Neural cell (in vitro differentiated cells): ENCODE data around the gene VWA1. TPM values are rescaled to one million over a fixed set of nuclear protein-coding genes. Genes with fewer than 3 reads are reported as not detected.

ENCODE experiments used
- H2AFZ ChIP-seq: fragments of 200-600, 300-800 bp; sonication (generic), shearing (Covaris generic); 2 replicates; pipeline ENCODE4 v1.6.0; 2014; ENCODE audit warnings: low read depth, mild to moderate bottlenecking, antibody characterized with exemption, low read length, moderate library complexity
- H3F3A ChIP-seq: fragments of 200-600 bp; shearing (Covaris generic); 2 replicates; pipeline ENCODE4 v1.6.1; 2016; ENCODE audit warnings: mild to moderate bottlenecking, moderate library complexity, mixed read lengths, antibody characterized with exemption, low read length; ENCODE audit not compliant: insufficient read depth, poor library complexity, severe bottlenecking
- H3K27ac ChIP-seq: fragments of 200-600, 300-800 bp; sonication (generic), shearing (Covaris generic); 2 replicates; pipeline ENCODE4 v1.5.1; 2014; ENCODE audit warnings: mild to moderate bottlenecking, low read length, moderate library complexity
- H3K27me3 ChIP-seq: fragments of 300-800, 200-600 bp; sonication (generic), shearing (Covaris generic); 2 replicates; pipeline ENCODE4 v1.6.0; 2014; ENCODE audit warnings: mild to moderate bottlenecking, low read depth, low read length, moderate library complexity; ENCODE audit not compliant: insufficient read depth
- H3K36me3 ChIP-seq: fragments of 300-800, 200-600 bp; sonication (generic), shearing (Covaris generic); 2 replicates; pipeline ENCODE4 v1.5.1; 2014; ENCODE audit warnings: mild to moderate bottlenecking, antibody characterized with exemption, low read length, moderate library complexity; ENCODE audit not compliant: insufficient read depth
- H3K4me2 ChIP-seq: fragments of 300-800, 200-600 bp; sonication (generic), shearing (Covaris generic); 2 replicates; pipeline ENCODE4 v1.6.0; 2014; ENCODE audit warnings: mild to moderate bottlenecking, low read length
- H3K4me3 ChIP-seq: fragments of 300-800, 200-600 bp; sonication (generic), shearing (Covaris generic); 2 replicates; pipeline ENCODE4 v1.5.1; 2014; ENCODE audit warnings: mild to moderate bottlenecking, low read length, moderate library complexity
- H3K79me2 ChIP-seq: fragments of 200-600 bp; shearing (Covaris generic); replicated peaks from 2 replicates; pipeline ENCODE4 v1.6.0; 2014; ENCODE audit warnings: mild to moderate bottlenecking, low read length, moderate library complexity; ENCODE audit not compliant: insufficient read depth
- H3K9ac ChIP-seq: fragments of 300-800, 200-600 bp; sonication (generic), shearing (Covaris generic); 2 replicates; pipeline ENCODE4 v1.6.1; 2016; ENCODE audit warnings: mild to moderate bottlenecking, low read length, mixed read lengths
- H3K9me2 ChIP-seq: fragments of 200-600 bp; shearing (Covaris generic); 2 replicates; pipeline ENCODE4 v1.6.1; 2016; ENCODE audit warnings: mild to moderate bottlenecking, low read length, mixed read lengths; ENCODE audit not compliant: insufficient read depth
- H3K9me3 ChIP-seq: fragments of 200-600, 300-800 bp; sonication (generic), shearing (Covaris generic); 2 replicates; pipeline ENCODE4 v1.6.1; 2016; ENCODE audit warnings: mild to moderate bottlenecking, mixed run types, low read length, moderate library complexity, mixed read lengths
- H4K20me1 ChIP-seq: fragments of 200-600 bp; shearing (Covaris generic); 2 replicates; pipeline ENCODE4 v1.6.1; 2016; ENCODE audit warnings: mild to moderate bottlenecking, mixed run types; ENCODE audit not compliant: insufficient read depth
- CTCF ChIP-seq: fragments of 450-650 bp; IDR thresholded peaks from 2 replicates; pipeline ENCODE4 v1.5.1; 2014; ENCODE audit warnings: antibody characterized with exemption, mild to moderate bottlenecking, moderate library complexity; ENCODE audit not compliant: poor library complexity, severe bottlenecking
- EP300 ChIP-seq: fragments of 450-650 bp; conservative IDR thresholded peaks from 2 replicates; pipeline ENCODE4 v1.6.1; 2014; ENCODE audit warnings: antibody characterized with exemption, mild to moderate bottlenecking, moderate library complexity; ENCODE audit not compliant: poor library complexity, severe bottlenecking
- EZH2 ChIP-seq: fragments of 200-600, 300-800 bp; shearing (Covaris generic), sonication (generic); IDR thresholded peaks from 2 replicates; pipeline ENCODE4 v1.6.1; 2014; ENCODE audit warnings: antibody characterized with exemption, low read length, borderline replicate concordance, mild to moderate bottlenecking; ENCODE audit not compliant: insufficient read depth, poor library complexity, severe bottlenecking
- MXI1 ChIP-seq: fragments of 450-650 bp; conservative IDR thresholded peaks from 2 replicates; pipeline ENCODE4 v1.6.1; 2014; ENCODE audit warnings: antibody characterized with exemption, mild to moderate bottlenecking; ENCODE audit not compliant: poor library complexity, severe bottlenecking
- POLR2AphosphoS5 ChIP-seq: IDR thresholded peaks from 2 replicates; pipeline ENCODE4 v1.6.1; 2012
- RAD21 ChIP-seq: fragments of 450-650 bp; conservative IDR thresholded peaks from 2 replicates; pipeline ENCODE4 v1.6.1; 2014; ENCODE audit warnings: antibody characterized with exemption, mild to moderate bottlenecking, moderate library complexity
- REST ChIP-seq: IDR thresholded peaks from 2 replicates; pipeline ENCODE4 v1.6.1; 2012; ENCODE audit warnings: borderline replicate concordance
- SMC3 ChIP-seq: fragments of 450-650 bp; conservative IDR thresholded peaks from 2 replicates; pipeline ENCODE4 v1.6.1; 2014; ENCODE audit warnings: antibody characterized with exemption, mild to moderate bottlenecking, moderate library complexity; ENCODE audit not compliant: poor library complexity
- TAF1 ChIP-seq: IDR thresholded peaks from 2 replicates; pipeline ENCODE4 v1.6.1; 2012; ENCODE audit warnings: low read depth
- polyA plus RNA-seq: library from polyadenylated mRNA; depleted of rRNA; stranded (reverse); fragments of >200 nt; gene quantifications from 2 replicates; pipeline ENCODE4 v1.2.3, GENCODE V29; 2014

VWA1 gene
- polyA plus RNA-seq, 1 donor from 2014 or later = 0.88 TPM

- Histone ChIP-seq H3F3A (no peaks in the 10 kb centered on the region), H3K9me2 (no peaks in the 10 kb centered on the region), H3K9ac (no peak overlapping the region), H3K27me3 (no peaks in the 10 kb centered on the region), H3K27ac (no peak overlapping the region), H2AFZ (no peak overlapping the region), H3K36me3 (no peaks in the 10 kb centered on the region), H3K4me2 (no peak overlapping the region), H3K9me3 (no peaks in the 10 kb centered on the region), H3K4me3 (no peak overlapping the region), H3K79me2 (no peaks in the 10 kb centered on the region), H4K20me1 (no peaks in the 10 kb centered on the region)
- no peak for TF ChIP-seq SMC3
- TF ChIP-seq RAD21 = no peak
- TF ChIP-seq TAF1 = no peak
- TF ChIP-seq EP300 = no peak
- TF ChIP-seq CTCF = no peak
- TF ChIP-seq REST = no peak
- TF ChIP-seq EZH2 = no peak
- no peak for TF ChIP-seq MXI1
- no peak for TF ChIP-seq POLR2AphosphoS5
Measured at GRCh38 chr1:1425753-1426495, 9.6 kb upstream of the VWA1 start.

DNA sequence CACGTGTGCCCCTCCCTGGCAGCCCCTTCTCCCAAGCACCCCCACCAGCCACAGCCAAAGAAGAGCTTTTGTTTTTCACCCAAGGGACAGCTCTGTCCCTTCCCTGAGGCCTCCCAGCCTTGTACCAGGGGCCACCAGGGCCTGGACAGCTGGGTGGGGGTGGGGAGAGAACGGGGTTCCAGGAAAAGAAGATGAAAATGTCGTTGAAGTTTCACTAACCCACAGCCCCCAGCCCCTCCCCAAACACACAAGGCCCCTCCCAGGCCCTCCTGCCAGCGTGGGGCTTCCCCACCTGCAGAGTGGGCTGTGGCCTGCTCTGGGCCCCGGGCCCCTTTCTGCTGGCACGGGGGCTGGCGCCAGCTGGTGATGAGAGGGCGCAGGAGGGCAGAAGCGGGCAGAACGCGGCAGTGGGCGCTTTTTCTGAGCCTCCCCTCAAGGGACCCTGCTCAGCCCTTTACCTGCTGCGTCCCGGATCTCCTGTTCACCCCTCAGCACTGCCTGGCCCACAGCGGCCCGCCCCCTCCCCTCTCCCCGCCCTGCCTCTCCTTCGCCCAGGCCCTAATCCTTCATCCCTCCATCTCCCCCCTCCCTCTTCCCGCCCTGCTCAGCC is 8.9 kb upstream of the VWA1 start:
- Histone ChIP-seq H3F3A (no peaks in the 10 kb centered on the region), H3K27ac (no peak overlapping the region)

More for the DNA sequence above, 8.9 kb upstream of the VWA1 start:
- Histone ChIP-seq H3K9ac (no peak overlapping the region), H3K9me2 (no peaks in the 10 kb centered on the region), H3K9me3 (no peaks in the 10 kb centered on the region), H3K4me2 (no peak overlapping the region), H3K27me3 (no peaks in the 10 kb centered on the region), H4K20me1 (no peaks in the 10 kb centered on the region), H3K36me3 (no peaks in the 10 kb centered on the region), H3K4me3 (no peak overlapping the region), H2AFZ (no peak overlapping the region), H3K79me2 (no peaks in the 10 kb centered on the region)
- TF ChIP-seq REST (no peak), POLR2AphosphoS5 (no peak), RAD21 (no peak), SMC3 (no peak), EP300 (no peak), EZH2 (no peak), TAF1 (no peak), MXI1 (no peak), CTCF (no peak)
